Occipital lobe (tissue), 2 donors: Measurements from ENCODE around the gene CEP104. TPM values are rescaled to one million over a fixed set of nuclear protein-coding genes. Genes with fewer than 3 reads are reported as not detected.

Experiments used
- DNase-seq: peaks from one replicate; lab custom pipeline; 2025; lab: John Stamatoyannopoulos, UW
- total RNA-seq: library from RNA; depleted of rRNA; stranded (reverse); fragments of >200 nt; gene quantifications from one replicate; pipeline ENCODE4 v1.2.3, GENCODE V29; 2014

The CEP104 gene
- total RNA-seq = 16.7 TPM

GRCh38 chr1:3856923-3857790 lies at the start of gene CEP104, which contains the start of gene DFFB:
TSS of gene CEP104 (minus strand) at chr1:3857211. CDS start at chr1:3852407, 4,804 bp downstream.
TSS of gene DFFB (plus strand) at chr1:3857476. CDS start at chr1:3857604, 128 bp downstream.
- DNase-seq = peak; percentile 87

- no peak for DNase-seq
Observed at GRCh38 chr1:3906672-3907020, 49.6 kb upstream of the CEP104 start.

GRCh38 chr1:3905953-3906671 lies 49.1 kb upstream of the CEP104 start:
- DNase-seq = no peak

- no peak for DNase-seq
Observed at GRCh38 chr1:3905266-3905952, 48.4 kb upstream of the CEP104 start.

GRCh38 chr1:3904843-3905185 lies 47.8 kb upstream of the CEP104 start:
- no peak for DNase-seq

- no peak for DNase-seq
Observed at GRCh38 chr1:3904006-3904842, 47.2 kb upstream of the CEP104 start.

GRCh38 chr1:3903141-3904005 lies 46.4 kb upstream of the CEP104 start:
- no peak for DNase-seq

- peak; percentile 30 for DNase-seq
Observed at GRCh38 chr1:3902571-3903091, 45.6 kb upstream of the CEP104 start.

GRCh38 chr1:3902111-3902511 lies 45.1 kb upstream of the CEP104 start:
- no peak for DNase-seq

- DNase-seq = peak; percentile 92
Observed at GRCh38 chr1:3900969-3901529, 44.0 kb upstream of the CEP104 start.

- peak; percentile 97 for DNase-seq
Observed at GRCh38 chr1:3900150-3900968, 43.3 kb upstream of the CEP104 start, which contains the start of gene C1orf174. TSS of gene C1orf174 (minus strand) at chr1:3900272. CDS start at chr1:3900186, 86 bp downstream.

GRCh38 chr1:3899754-3900149 lies 42.7 kb upstream of the CEP104 start:
- no peak for DNase-seq

GRCh38 chr1:3898994-3899753 lies 42.2 kb upstream of the CEP104 start:
- DNase-seq = no peak

- no peak for DNase-seq
Observed at GRCh38 chr1:3898475-3898735, 41.4 kb upstream of the CEP104 start.

GRCh38 chr1:3896396-3897000 lies 39.5 kb upstream of the CEP104 start:
- no peak for DNase-seq

GRCh38 chr1:3895951-3896325 lies 38.9 kb upstream of the CEP104 start:
- no peak for DNase-seq

- no peak for DNase-seq
Observed at GRCh38 chr1:3895279-3895950, 38.4 kb upstream of the CEP104 start.
